Fibroblast of skin of right quadriceps (primary cell): Measurements from ENCODE around the gene KRT86.
"Not testable (repeated sequence)": the region's sequence is repeated elsewhere in the genome, so short reads cannot be mapped to it uniquely, and the experiment has no call there.

Experiments used
- DNase-seq: peaks from one replicate; pipeline ENCODE4 v3.0.0-alpha.2; 2013

KRT86 gene

DNA sequence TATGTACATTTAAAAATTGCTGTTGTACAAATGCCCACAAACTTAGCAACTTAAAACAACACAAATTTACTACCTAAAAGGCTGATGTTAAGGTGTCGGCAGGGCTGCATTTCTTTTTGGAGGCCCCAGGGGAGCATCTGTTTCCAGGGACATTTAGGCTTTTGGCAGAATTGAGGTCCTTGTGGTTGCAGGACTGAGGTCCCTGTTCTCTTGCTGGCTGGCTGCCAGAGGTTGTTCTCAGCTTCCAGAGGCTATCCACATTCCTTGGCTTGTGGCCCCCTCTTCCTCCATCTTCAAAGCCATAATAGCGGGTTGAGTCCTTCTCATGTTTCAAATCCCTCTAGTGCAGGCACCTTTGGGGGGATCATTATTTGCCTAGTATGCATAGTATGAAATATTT is 69.1 kb downstream of the KRT86 start:
- no peak for DNase-seq

DNA sequence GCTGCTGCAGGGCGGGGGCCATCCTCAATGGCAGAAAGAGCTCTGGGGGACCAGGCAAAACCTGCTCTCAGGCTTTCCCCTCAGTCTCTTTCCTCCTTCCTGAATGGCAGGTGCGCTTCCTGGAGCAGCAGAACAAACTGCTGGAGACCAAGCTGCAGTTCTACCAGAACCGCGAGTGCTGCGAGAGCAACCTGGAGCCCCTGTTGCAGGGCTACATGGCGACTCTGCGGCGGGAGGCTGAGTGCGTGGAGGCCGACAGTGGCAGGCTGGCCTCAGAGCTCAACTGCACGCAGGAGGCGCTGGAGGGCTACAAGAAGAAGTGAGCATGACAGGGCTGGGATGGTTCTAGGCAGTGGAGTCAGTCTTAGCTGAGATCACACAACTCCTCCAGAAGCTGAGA is 69.7 kb downstream of the KRT86 start:
- DNase-seq = no peak

DNA sequence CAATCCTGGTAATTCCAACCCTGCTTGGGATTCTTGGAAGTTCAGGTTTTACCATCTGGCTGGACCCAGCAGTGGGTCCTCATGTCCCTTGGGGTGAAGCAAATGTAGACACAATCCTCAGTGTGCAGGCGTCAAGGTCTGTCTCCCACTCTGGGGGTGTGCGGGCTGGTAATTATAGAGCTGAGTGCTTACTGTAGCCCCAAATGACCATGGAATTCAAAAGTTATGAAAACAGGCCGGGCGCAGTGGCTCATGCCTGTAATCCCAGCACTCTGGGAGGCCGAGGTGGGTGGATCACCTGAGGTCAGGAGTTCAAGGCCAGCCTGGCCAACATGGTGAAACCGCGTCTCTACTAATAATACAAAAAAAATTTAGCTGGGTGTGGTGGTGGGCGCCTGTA is 70.6 kb downstream of the KRT86 start:
- not testable (repeated sequence) for DNase-seq

DNA sequence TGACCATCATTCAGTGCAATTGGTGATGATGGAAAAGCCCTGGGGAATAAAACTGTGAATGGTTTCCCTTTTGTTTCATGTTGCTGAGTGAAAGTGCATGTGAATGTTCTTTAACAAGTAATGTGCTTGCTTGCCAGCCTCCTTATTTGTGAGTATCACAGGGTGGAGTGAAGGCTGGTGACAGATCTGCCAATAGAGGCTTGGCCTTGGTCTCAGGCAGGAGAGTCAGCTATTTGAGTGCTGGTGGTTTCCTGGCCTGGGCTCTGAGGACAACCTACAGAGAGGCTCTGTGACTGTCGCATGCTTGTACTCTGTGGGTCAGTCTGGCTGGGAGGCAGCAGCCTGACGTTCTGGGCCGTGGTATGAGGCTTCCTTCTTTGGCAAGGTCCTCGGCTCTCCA is 72.1 kb downstream of the KRT86 start:
- no peak for DNase-seq

DNA sequence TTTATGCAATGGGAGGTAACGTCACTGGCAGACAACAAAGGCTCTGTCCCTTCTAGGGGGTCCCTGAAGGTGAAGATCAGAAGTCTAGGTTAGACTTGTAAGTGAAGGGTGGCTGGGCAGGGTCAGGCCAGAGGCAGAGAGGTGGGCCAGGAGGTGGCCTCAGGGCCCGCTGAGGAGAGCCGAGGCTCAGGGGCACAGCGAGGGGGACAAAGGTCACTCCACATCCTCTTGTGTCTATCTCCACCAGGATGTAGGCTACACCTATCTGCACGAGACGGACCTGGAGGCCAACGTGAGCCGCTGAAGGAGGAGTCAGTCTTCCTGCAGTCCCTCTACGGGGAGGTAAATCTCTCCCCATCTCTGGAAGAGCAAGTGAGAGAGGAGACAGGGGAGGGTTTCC is 72.6 kb downstream of the KRT86 start:
- DNase-seq = no peak

DNA sequence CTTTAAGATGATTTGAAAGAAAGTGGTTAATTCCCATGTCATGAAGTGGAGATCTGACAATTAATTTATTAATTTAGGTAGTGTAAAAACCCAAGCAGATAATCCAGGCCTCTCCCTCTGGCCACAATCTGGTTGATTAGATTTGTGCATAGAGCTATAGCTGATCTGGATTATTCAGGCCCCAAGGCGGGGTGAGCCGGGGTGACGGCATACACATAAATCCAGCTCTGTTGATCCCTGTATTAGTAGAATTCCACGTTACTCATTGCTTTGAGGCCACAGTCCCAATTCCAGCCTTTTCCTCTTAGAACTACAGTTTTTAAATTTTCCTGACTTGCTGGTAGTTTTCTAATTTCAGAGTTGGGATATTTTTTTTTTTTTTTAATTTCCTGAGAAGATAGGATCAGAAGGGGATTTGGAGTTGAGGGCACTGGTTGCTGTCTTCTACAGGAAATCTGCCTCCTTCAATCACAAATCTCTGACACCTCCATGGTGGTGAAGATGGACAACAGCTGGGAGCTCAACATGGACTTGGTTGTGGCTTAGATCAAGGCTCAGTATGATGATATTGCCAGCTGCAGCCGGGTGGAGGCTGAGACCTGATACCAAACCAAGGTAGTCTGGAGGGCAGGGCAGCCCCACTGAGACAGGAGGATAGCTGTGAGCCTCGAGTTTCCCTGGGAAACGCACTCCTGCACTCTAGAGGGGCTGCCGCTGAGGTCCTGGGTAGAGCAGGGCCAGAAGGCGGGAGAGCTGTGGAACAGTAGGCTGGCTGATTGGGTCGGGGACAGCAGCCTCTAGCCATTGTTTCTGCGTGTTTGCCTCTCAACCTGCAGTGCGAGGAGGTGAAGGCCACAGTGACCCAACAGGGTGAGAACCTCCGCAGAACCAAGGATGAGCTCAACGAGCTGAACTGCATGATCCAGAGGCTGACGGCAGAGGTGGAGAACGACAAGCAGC is 73.4 kb downstream of the KRT86 start:
- DNase-seq = no peak

DNA sequence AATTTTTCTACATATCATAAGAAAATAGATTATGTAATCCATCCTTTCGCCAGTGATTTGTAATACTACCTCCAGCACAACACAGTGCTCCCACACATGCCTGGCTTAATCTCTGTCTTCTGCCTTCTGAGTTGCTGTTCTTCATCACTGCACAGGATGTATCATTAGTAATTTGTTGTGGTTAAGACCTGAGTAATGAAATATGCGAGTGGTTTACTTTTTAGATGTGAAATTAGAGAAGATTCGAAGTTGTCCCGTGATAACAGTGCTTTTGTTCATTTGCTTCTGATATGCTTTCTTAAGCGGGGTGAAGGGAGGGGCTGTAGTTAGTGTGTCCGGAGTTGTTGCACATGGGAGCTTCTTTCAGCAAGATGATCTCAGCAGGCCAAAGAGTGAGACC is 74.8 kb downstream of the KRT86 start:
- DNase-seq = no peak

DNA sequence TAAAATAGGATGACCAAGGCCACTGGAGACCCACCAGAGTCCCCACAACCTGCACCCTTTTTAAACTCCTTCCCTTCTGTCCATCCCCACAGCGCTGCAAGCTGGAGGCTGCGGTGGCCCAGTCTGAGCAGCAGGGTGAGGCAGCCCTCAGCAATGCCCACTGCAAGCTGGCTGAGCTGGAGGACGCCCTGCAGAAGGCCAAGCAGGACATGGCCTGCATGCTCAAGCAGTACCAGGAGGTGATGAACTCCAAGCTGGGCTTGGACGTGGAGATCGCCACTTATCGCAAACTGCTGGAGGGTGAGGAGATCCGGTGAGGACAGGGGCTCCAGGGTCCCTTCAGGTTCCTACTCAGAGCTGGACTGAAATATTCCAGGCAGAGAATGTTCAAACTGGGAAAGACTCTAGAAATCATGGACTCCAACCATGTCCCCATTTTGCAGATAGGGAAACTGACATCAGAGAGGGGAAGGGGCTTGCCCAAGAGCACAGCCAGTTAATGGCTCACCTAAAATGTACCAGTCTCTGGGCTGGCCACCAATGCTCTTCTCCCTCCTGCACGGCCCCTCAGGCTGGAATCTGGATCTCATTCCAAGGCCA is 75.7 kb downstream of the KRT86 start:
- DNase-seq = no peak

DNA sequence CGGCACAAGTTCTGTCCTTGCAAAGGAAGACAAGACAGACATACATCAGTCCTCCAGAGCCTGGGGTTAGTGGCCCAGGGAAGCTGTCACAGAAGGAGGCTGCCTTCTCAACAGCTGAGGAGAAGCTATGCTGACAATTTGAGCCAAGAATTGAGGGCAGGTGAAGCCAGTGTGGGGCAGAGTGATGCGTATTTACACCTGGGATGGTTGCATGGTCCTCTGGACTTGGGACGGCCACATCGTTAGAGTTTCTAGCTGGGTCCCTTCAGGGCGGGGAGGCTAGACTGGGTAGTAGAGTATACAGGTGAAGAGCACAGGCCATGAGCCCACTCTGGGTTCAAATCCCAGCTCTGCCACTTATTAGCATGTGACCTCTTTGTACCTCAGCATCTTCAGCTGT is 76.3 kb downstream of the KRT86 start:
- no peak for DNase-seq

DNA sequence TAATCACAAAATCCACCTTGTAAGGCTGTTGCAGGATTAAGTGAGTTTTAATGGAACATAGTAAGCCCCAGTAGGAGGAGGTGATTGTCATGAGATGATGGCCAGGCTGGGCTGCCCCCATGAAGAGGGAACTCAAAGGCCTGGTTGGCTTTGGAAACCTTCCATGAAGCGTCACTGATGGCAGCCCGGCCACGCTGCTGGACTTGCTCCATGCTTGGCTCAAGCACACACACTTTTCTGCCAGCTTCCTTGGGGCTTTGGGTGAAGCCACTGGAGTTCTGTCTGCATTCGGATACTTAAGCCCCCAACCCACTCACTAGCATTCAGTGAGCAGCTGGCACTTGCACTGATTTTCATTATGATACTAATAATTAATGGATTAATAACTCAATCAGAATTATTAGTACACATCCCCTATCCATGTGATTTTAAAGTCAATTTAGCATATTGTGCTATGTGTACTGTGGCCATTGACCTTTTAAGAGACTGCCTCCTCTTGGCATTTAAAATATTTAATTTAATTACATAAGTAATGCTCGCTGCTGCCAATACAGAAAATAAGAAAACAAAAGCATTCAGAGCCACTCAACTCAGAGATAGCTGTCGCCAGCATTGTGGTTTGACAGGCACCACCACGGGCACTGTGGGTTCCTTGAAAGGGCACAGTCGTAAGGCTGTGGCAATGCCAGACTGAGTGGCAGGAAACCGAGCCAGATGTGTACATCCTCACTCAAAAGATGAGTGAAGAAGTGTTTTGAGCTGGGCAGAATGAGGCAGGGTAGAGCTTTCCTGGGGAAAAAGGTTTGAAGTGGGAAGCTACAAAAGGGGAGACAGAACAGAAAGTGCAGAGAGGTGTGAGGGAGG is 77.0 kb downstream of the KRT86 start:
- no peak for DNase-seq

DNA sequence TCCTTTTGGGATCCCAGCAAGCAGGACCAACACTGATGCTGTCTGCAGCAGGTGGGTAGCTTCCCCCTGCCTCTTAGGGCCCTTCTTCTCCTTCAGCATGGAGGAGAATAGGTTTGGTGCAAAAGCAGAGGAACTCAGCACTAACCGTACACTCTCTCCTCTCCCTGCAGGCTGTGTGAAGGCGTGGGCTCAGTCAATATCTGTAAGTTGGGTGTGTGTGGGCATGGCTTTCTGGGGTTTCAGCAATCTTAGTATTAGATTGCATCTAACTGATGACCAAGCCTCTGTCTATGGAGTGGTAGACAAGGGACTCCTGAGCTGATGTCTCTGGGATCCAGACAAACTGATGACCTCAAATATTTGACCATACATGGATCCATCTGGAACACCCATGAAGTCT is 78.5 kb downstream of the KRT86 start:
- DNase-seq = no peak

DNA sequence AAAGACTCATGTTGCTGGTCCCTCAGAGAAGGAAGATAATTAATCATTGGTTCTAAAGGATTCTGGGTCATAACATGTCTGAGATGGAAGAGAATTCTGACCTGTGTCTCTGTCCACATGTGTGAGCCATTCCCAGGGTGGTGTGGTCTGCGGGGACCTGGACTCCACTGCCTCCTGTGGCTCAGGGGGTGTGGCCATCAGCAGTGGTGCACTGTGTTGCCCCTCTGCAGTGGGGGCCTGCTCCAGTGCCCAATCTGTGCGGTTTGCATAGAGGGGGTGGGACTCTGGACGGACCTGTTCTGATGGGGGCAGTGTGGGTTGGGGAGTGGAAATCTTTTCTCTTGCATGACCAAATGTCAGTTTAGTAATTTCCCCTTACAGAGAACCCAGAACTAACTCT is 79.3 kb downstream of the KRT86 start:
- DNase-seq = no peak

DNA sequence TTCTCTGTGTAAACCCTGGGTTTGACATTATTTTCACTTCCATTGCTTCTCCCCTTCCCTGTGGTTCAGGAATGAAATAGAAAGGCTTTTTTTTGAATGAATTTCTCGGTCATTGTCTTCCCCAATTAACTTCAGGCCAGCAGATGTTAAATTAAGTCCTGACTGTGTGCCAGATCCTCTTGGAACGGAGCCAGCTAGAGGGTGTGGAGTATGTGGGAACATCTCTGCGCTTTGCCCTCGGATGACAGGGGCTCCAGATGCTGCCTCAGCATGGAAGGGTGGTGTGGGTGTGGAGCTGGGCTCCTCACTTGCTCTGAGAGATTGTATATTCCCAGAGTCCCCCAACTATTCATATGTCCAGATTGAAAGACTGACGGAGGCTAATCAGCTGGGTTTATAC is 79.8 kb downstream of the KRT86 start:
- DNase-seq = no peak

DNA sequence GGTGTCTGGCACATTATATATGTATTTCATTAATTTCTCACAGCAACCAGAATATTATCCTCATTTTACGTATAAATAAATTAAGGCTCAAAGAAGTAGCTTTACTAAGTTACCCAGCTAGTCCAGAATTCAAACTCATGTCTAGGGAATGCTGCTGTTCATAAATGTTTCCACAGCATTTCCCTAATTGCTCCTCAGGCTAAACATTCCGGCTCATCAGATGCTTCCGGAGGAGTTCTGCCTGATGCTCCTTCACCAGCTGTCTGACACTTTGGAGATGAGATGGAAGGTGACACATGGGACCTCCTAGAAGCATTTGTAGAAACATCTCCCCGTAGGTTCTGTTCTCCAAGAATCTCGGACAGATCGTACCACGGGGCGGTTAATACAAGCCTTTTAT is 80.7 kb downstream of the KRT86 start:
- no peak for DNase-seq

DNA sequence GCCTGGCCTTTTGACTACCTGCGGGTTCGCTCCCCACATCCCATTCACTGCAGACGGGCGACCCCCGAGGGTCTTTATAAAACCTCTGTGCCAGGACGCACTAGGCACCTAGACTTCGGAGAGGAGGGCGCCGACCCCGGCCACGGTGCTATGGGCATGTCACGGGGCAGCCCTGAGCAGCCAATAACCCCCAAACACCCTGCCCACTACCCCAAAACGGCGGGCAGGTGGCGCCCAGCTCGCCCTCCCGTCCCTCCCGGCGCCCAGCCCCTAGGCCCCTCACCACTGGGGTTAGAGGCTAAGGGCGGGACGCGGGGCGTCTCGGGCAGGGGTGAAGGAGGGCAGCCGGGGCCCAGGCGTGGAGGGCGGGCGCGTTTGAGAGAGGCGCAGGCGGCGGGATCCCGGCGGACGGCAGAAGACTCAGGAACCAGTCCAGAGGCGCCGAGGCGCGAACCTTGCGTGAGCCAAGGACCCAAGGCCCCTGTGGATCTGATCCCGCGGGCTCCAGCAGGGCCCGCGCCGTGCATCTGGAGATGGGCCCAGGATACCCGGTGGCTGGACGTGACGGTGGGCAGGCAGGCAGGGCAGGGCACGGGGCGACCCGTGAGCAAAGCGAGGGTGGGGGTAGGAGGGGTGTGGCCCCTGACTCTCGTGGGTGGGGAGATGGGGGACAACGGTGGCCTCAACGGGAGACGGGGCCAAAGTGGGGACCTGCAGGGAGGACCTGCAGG is 81.8 kb downstream of the KRT86 start:
- DNase-seq = no peak

DNA sequence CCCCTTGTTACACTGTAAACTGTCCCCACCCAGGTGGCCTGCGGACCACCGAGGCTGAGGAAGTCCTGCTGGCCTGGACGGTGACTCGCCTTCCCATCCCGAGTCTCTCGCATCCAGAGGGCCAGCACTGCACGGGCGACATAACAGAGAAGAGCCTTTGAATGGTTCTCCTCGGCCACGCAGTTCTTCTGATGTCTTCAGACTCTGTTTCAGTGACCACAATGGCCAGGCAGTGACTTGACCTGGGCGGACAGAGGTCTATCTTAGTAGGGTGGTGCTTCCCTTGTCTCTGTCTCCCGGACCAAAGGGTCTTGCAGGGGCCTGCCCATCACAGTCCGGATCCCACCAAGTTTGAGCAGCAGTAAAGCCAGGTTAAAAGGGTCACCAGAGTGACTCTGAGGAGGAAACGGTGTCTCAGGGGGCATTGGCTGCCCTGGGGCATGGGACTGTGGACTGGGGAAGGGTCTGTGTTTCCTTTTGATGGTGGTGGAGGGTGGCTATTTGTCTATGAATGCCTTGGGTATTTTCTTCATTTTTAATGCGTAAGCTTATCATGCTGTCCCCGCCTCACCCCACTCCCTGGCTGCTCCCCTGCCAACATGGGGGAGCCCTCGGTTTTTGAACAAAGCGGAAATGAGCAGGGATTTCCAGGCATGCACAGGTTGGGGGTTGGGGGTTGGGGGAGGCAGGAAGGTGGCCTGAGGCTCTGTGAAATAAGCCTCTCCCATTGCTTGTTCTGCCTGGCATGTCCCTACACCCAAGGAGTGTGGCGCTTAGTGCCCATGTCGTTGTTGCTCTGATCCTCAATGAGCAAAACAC is 82.5 kb downstream of the KRT86 start:
- no peak for DNase-seq
